Central memory CD4-positive, alpha-beta T cell (primary cell): ENCODE results near the gene SLC26A1.
"Not testable (repeated sequence)": the region's sequence is repeated elsewhere in the genome, so short reads cannot be mapped to it uniquely, and the experiment has no call there.

Experiments
- DNase-seq: peaks from one replicate; pipeline ENCODE4 v3.0.0; 2022

The SLC26A1 gene

DNA sequence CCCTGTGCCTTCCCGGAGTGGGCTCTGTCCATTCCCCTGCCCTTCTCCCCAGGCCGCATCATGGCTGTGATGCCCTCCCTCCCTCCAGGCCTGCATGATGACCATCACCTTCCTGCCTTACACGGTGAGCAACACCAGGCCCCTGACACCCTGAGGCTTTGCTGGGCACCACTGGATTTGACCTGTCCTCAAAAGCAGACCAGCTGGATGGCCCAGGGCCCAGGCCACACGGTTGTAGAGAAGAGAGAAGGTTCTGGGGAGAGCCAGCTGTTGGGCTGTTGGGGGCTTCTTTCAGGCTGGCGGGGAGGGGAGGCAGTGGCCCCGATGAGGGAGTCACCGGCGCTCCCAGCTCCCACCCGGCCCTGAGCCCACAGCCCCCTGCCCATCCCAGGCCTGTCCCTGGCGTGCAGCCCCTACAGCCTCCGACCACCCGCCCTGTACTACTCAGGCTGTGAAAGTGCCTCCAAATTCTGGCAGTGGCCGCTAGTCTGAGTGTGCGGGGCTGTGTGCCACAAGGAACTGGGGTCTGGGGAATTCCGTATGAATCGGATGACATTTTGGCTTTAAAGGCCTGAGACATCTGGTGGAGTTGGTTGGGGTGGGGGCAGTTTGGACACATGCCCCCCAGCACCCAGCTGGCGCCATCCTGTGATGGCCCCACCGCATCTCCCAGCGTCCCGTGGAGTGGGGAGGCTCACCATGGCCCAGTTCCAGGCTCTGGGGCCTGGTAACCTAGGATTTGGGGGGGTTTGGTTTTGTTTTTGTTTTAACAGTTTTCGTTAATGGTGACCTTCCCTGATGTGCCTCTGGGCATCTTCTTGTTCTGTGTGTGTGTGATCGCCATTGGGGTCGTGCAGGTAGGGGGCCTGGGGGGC, 41.4 kb downstream of the SLC26A1 start:
- DNase-seq, result no peak

DNA sequence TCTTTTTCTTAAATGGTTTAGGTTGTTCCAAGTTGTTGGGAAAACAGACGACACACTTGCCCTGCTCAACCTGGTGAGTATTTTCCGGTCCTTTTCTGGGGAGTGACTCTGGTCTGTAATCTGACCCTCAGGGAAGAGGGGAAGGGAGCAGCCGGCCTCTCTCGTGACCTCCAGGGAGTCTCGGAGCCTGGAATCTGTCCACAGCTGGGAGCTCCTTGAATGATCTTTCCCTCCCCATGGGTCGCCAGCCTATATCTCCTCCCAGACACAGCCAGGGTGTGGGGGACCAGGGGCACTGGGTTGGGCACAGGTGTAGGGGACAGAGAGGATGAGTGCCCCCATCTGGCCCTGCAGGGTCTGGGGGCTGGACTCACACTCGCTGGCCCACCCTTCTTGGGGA, 42.0 kb downstream of the SLC26A1 start:
- no peak for DNase-seq

DNA sequence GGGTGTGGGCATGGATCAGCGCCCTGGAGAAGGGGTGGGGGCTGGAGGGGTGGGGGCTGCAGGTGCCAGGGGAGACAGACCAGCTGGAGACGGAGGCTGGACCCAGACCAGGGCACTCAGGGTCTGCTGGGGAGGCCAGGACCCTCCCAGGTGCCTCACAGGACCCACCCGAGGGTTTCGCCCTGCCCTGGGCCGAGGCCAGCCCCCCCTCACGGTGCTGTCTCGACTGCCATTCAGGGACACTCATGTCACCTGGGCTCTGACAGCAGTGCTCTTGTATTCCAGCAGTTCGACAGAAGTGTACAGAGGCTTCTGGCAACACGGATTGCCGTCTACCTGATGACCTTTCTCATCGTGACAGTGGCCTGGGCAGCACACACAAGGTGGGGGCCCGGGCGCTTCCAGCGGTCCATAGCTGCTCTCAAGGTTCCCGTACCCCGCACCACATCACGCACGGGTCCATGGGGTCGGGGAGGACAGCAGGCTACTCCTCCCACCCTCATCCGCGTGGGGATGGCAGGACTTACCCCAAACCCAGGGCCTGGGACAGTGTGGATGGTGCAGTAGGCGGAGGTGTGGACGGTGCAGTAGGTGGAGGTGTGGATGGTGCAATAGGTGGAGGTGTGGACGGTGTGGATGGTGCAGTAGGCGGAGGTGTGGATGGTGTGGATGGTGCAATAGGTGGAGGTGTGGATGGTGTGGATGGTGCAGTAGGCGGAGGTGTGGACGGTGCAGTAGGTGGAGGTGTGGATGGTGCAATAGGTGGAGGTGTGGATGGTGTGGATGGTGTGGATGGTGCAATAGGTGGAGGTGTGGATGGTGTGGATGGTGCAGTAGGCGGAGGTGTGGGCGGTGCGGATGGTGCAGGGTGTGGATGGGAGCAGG, 42.8 kb downstream of the SLC26A1 start:
- no peak for DNase-seq

DNA sequence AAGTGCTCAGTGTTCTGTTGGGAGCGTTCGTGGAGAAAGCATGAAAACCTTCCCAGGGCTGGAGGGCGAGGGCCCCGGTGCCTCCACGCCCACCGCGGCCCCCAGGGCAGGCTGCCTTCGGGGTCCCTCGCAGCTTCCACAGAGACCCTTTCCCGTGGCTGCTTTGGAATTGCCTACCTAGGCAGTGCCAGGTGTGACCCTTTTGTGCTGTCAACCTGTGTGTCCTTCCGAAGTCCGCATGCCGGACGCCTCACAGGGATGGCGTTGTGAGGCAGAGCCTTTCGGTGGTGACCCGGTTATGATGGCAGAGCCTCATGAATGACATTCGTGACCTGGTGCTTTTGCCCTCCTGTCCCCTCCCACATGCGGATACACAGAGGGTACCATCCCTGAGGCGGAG, 43.5 kb downstream of the SLC26A1 start:
- DNase-seq, result no peak

DNA sequence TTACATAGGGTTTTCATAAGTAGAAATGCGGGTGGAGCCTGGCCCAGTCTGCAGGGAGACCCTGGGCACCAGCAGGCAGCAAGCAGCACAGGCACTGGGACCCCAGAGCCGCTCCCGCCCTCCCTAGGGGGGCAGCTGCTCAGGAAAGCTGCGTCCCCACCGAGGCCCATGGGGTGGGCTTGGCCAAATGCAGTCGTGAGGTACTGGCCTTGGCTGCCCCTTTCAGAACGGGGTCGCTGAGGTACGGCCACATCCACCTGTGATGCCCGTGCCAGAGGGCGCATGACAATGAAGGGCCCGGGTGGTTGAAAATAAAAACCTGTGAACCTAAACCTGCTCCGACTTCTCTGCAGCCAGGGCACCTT, 44.3 kb downstream of the SLC26A1 start:
- DNase-seq, result no peak

DNA sequence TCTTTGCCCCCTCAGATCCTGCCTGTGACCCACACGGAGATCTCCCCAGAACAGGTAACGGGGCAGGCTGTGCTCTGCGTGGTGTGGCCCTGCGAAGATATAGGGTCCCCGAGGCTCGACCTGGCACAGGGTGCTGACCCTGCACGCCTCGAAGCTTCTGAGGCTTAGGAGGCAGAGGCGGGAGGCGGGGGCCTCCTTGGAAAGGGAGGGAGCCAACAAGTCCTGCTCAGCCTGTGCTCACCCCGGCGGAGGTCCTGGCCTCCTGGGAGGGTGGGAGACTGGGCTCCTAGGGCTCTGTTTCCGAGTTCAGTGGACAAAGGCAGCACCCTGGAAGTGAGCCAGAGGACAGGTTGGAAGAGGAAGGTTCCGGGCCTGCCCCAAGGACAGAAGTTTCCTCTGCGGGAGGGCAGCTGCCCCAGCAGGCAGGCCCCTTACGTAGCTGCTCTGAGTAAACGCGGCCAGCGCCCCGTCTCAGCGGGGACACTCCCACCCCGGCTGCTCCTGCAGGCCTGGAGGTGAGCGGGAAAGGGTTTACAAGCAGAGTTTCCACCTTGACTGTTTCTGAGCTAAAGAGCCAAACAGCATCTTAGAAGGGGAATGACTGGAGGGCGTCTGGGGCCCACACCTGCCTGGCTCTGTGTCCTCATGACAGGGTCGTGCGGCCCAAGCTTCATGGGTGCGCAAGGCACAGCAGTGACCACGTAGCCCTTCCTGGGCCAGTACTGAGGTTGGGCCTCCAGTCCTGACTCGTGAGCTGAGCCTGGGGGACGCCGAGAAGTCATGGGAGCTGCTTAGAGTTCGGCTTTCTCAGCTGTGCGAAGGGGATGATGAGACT, 44.9 kb downstream of the SLC26A1 start:
- DNase-seq, result no peak

DNA sequence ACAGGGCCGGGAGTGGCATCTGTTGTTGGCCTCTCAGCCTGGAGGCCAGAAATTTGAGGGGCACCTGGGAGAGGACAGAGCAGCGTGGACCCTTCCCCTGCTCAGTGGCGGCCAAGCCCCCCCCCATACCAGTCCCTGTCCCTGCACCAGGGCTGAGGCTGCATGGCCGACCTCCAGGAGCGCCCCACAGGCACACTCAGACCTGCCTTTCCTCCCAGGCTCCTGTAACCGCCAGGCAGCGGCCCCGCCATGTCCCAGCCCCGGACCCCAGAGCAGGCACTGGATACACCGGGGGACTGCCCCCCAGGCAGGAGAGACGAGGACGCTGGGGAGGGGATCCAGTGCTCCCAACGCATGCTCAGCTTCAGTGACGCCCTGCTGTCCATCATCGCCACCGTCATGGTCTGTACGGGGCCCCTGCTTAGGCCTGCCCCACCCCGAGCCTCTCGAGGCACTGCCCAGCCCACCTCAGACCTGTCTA, 45.7 kb downstream of the SLC26A1 start:
- no peak for DNase-seq

DNA sequence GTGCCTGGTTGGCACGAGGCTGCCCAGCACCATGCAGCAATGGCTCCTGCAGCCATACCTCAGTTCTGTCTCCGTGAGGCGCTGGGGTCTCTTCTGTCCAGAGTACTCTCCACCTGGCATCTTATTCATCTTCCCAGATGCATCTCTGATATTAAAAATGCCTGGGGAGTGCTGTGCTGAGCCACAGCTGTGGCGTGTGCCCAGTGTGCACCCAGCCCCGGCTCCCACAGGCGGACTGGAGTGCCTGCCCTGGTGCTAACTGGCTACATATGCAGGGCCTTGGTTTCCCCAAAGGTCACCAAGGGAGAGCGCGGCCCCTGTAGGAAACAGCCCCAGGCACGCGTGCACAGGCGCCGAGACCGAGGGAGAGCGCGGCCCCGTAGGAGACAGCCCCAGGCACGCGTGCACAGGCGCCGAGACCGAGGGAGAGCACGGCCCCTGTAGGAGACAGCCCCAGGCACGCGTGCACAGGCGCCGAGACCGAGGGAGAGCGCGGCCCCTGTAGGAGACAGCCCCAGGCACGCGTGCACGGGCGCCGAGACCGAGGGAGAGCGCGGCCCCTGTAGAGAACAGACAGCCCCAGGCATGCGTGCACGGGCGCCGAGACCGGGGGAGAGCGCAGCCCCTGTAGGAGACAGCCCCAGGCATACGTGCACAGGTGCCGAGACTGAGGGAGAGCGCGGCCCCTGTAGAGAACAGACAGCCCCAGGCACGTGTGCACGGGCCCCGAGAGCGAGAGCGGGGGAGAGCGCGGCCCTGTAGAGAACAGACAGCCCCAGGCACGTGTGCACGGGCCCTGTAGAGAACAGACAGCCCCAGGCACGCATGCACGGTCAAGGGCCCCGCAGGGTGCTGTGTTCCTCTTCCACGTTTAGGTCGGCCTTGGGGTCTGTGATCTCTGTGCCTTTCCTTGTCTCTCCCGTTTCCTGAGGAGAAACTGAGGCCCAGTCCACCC, 46.4 kb downstream of the SLC26A1 start:
- DNase-seq, result no peak

DNA sequence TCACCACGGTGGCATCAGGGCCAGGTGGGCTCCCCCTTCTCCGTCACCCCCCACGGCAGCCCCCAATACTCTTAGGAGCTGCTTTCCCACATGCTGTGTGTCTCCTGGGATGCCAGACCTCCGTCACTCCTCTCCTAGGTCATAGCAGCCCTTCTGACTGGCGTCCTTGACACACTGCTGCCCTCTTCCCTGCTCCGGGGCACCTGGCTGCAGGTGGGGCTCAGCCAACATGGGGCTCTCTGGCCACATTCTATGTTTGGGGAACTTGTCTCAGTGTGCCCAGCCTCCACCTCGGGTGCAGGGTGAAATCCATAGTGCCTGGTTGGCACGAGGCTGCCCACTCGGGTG, 47.1 kb downstream of the SLC26A1 start:
- DNase-seq, result no peak

DNA sequence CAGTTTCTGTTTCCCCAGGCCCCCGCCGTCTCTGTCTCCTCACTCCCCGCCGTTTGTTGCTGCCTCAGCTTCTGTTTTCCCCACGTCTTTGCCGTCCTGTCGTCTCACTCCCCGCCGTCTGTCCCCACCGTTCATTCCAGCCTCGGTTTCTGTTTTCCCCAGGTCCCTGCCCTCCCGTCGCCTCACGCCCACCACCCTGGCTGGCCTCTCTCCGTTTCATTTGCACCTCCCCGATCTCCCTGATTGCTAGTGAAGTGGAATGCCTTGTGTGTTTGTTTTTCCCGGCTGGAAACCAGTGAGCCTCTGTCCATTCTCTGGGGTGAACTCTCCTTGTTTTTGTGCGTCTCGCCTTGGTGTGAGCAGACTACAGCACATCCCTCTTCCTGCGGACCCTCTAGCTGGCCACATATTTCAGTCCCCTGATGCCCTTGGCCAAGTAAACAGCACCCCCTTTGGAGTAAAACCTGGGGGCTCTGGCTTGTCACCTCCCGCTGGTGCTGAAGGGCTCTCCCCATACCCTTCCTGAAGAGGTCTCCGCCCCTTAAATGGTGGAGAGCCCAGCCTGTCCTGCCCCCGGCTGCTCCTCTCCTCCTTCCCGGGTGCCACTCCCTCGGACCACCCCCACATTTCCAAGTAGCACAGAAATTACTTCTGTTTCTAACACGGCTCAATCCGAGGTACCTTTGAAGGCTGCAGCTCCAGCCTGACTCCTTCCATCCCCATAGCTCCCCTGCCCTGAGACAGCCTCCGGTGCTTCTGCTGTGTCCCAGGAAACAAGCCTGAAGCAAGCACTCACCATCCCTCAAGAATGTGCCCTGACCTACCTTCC, 47.7 kb downstream of the SLC26A1 start:
- no peak for DNase-seq

DNA sequence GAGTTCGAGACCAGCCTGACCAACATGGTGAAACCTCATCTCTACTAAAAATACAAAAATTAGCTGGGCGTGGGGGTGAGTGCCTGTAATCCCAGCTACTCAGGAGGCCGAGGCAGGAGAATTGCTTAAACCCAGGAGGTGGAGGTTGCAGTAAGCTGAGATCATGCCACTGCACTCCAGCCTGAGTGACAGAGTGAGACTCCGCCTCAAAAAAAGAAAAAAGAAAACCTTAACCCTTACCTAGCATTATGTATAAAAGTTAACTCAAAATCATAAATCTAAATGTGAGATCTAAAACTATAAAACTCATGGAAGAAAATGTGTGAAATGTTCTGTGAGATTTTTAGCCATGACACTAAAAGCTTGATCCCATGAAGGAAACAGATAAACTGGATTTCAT, 53.7 kb downstream of the SLC26A1 start:
- DNase-seq, result not testable (repeated sequence)
